HepG2 (cell line): ENCODE measurements around the gene TMEM170B. TPM values are rescaled to one million over a fixed set of nuclear protein-coding genes. Genes with fewer than 3 reads are reported as not detected.

Experiments used
- ATAC-seq: fragments of 200-7000 bp; cut with Tn5 transposase; 3 replicates; pipeline ENCODE4 v1.9.1; 2020; ENCODE audit warnings: mild to moderate bottlenecking, moderate library complexity
- BruUV-seq: library from RNA; stranded (reverse); fragments of 400-500 nt; replicated peaks from 2 replicates; lab custom pipeline; 2021; lab: Mats Ljungman, UMichigan
- CTCF ChIA-PET: fragments of 300-600 bp; formaldehyde crosslinking; extraction: SDS; loops from one replicate; lab custom pipeline; 2021; ENCODE audit warnings: low total read pairs, inconsistent platforms, low intra/inter-chr PET ratio; lab: Yijun Ruan, JAX
- POLR2A ChIA-PET: fragments of 350-600 bp; sonication (Branson Sonifier 250); formaldehyde crosslinking; loops from one replicate; lab custom pipeline; 2020; ENCODE audit warnings: antibody characterized with exemption, inconsistent platforms; lab: Yijun Ruan, JAX
- DNase-seq: peaks from one replicate; pipeline ENCODE4 v3.0.0-alpha.2; 2015; ENCODE audit warnings: low spot score
- FAIRE-seq: peaks from 3 replicates; lab custom pipeline; 2011; peaks lifted over from hg19 to GRCh38; lab: Jason Lieb, UNC
- H2AFZ ChIP-seq: one replicate; pipeline ENCODE4 v1.6.1; 2011; ENCODE audit warnings: low read length, inconsistent platforms
- H3K27ac ChIP-seq: fragments of 300-600 bp; 3 replicates; pipeline ENCODE4 v1.8.0; 2011; ENCODE audit warnings: mixed run types, mild to moderate bottlenecking, mixed read lengths, low read length, inconsistent platforms; ENCODE audit not compliant: insufficient read depth; ENCODE audit errors: extremely low read length
- H3K27me3 ChIP-seq, 2 experiments: fragments of 200-600 bp in 1 of 2; 2 replicates in 1 of 2; 3 replicates in 1 of 2; pipeline versions ENCODE4 v1.6.0 to v1.8.0; 2011; ENCODE audit warnings: low read length in 2 of 2, mild to moderate bottlenecking in 2 of 2, moderate library complexity in 2 of 2, inconsistent platforms in 1 of 2; ENCODE audit not compliant: insufficient read depth in 2 of 2, control insufficient read depth in 1 of 2
- H3K36me3 ChIP-seq, 2 experiments: fragments of 200-600 bp in 1 of 2; replicated peaks in 1 of 2; 2 replicates in 1 of 2; 3 replicates in 1 of 2; pipeline versions ENCODE4 v1.5.1 to v1.8.0; 2011; ENCODE audit warnings: low read length in 2 of 2, inconsistent platforms in 1 of 2; ENCODE audit not compliant: insufficient read depth in 2 of 2, control insufficient read depth in 1 of 2
- H3K4me1 ChIP-seq: 2 replicates; pipeline ENCODE4 v1.5.1; 2012; ENCODE audit warnings: low read length, inconsistent platforms; ENCODE audit not compliant: insufficient read depth
- H3K4me2 ChIP-seq: 2 replicates; pipeline ENCODE4 v1.6.0; 2011; ENCODE audit warnings: low read depth, low read length, inconsistent platforms
- H3K4me3 ChIP-seq, 3 experiments: fragments of 200-600 bp in 1 of 3; sonication (generic), shearing (Covaris generic) in 1 of 3; replicated peaks in 1 of 3; 2 replicates each; pipeline ENCODE4 v1.5.1; 2011 to 2016; ENCODE audit warnings: low read length in 3 of 3, inconsistent platforms in 2 of 3, low read depth in 2 of 3, mild to moderate bottlenecking in 2 of 3, control low read depth in 1 of 3, mixed read lengths in 1 of 3; ENCODE audit not compliant: insufficient read depth in 1 of 3
- H3K79me2 ChIP-seq: one replicate; pipeline ENCODE4 v1.6.1; 2011; ENCODE audit warnings: low read length, inconsistent platforms; ENCODE audit not compliant: insufficient read depth
- H3K9ac ChIP-seq: 2 replicates; pipeline ENCODE4 v1.6.0; 2011; ENCODE audit warnings: mild to moderate bottlenecking, low read depth, low read length, inconsistent platforms; ENCODE audit not compliant: insufficient read depth
- H3K9me3 ChIP-seq: 2 replicates; pipeline ENCODE4 v1.5.1; 2012; ENCODE audit warnings: mild to moderate bottlenecking, low read length
- H4K20me1 ChIP-seq: 2 replicates; pipeline ENCODE4 v1.6.0; 2011; ENCODE audit warnings: inconsistent platforms, mild to moderate bottlenecking, low read length, moderate library complexity; ENCODE audit not compliant: insufficient read depth
- FOSL2 ChIP-seq: sonication (generic); formaldehyde crosslinking; IDR thresholded peaks from 2 replicates; pipeline ENCODE4 v1.4.0; 2020; ENCODE audit warnings: missing genetic modification reagents
- FOXO4 ChIP-seq: sonication (generic); formaldehyde crosslinking; conservative IDR thresholded peaks from 2 replicates; pipeline ENCODE4 v1.8.1; 2023; ENCODE audit warnings: missing genetic modification reagents
- HDAC1 ChIP-seq: sonication (generic); formaldehyde crosslinking; IDR thresholded peaks from 2 replicates; pipeline ENCODE4 v1.5.1; 2020; ENCODE audit warnings: mild to moderate bottlenecking, missing genetic modification reagents
- HMG20B ChIP-seq: conservative IDR thresholded peaks from 2 replicates; pipeline ENCODE4 v1.6.1; 2016; ENCODE audit warnings: missing genetic modification reagents, missing compliant biosample characterization
- KAT7 ChIP-seq: IDR thresholded peaks from 2 replicates; pipeline ENCODE4 v1.6.1; 2018; ENCODE audit warnings: borderline replicate concordance, missing compliant biosample characterization
- MXD4 ChIP-seq: IDR thresholded peaks from 2 replicates; pipeline ENCODE4 v1.6.1; 2016; ENCODE audit warnings: mild to moderate bottlenecking, missing biosample characterization, missing genetic modification reagents
- SP4 ChIP-seq: sonication (generic); formaldehyde crosslinking; IDR thresholded peaks from 2 replicates; pipeline ENCODE4 v1.8.1; 2023; ENCODE audit warnings: mild to moderate bottlenecking, missing genetic modification reagents
- ZNF260 ChIP-seq: sonication (generic); formaldehyde crosslinking; IDR thresholded peaks from 2 replicates; pipeline ENCODE4 v1.4.0; 2020; ENCODE audit warnings: missing genetic modification reagents, low read depth, mild to moderate bottlenecking, borderline replicate concordance
- ZNF678 ChIP-seq: sonication (generic); formaldehyde crosslinking; IDR thresholded peaks from 2 replicates; pipeline ENCODE4 v1.4.0; 2020; ENCODE audit warnings: mild to moderate bottlenecking, missing genetic modification reagents
- WGBS: methylation state at CpG from one replicate; pipeline ENCODE4 v1.1.6; 2017; ENCODE audit warnings: low lambda C conversion rate; 5-methylcytosine and 5-hydroxymethylcytosine counted together
- in situ Hi-C: cut with HindIII; loops from 2 replicates; pipeline ENCODE4 v1.10.0; 2017; ENCODE audit warnings: low pct_unique_long_range_greater_than_20kb; ENCODE audit not compliant: extremely low pct_ligation_motif_present
- intact Hi-C: fragments of 100-400 bp; cut with micrococcal nuclease; formaldehyde crosslinking; loops from one replicate; pipeline ENCODE4 v1.10.0; 2022; ENCODE audit not compliant: unreplicated experiment
- polyA plus RNA-seq, 8 experiments: library from polyadenylated mRNA; depleted of rRNA in 3 of 8; stranded (reverse) in 7 of 8; unstranded in 1 of 8; fragments of >200 nt; fragmentation: Illumina TruSeq in 4 of 8; extraction: Trizol in 4 of 8; gene quantifications; 2 replicates each; pipeline versions ENCODE4 v1.2.1 to v1.2.3, GENCODE V29; 2011 to 2016; ENCODE audit warnings: low read depth in 4 of 8, missing spikeins in 1 of 8, mixed read lengths in 1 of 8; ENCODE audit not compliant: insufficient read depth in 1 of 8
- total RNA-seq, 5 experiments: library from RNA; depleted of rRNA; stranded (reverse); fragments of >200 nt; fragmentation: Illumina TruSeq; extraction: Trizol; gene quantifications; 2 replicates each; pipeline ENCODE4 v1.2.3, GENCODE V29; 2016; ENCODE audit warnings: low read depth in 1 of 5

Gene TMEM170B
- total and polyA plus RNA-seq, 2 of the 13 experiments (the other 11 are each of a cell fraction or from before 2014, with no cell fraction given) = 3.3 to 9.4 TPM

GRCh38 chr6:11601776-11602605, 64.4 kb downstream of the TMEM170B start:
- Histone ChIP-seq H2AFZ (no peak overlapping the region), H3K4me1 (peaks cover 19% of the 10 kb centered on the region), H3K79me2 (no peaks in the 10 kb centered on the region), H3K9me3 (no peaks in the 10 kb centered on the region), H3K4me2 (no peak overlapping the region), H3K27me3 (peaks cover 0 to 22% of the 10 kb centered on the region in 2 experiments; a peak in 4 of 5 replicates), H3K27ac (no peak overlapping the region), H3K9ac (no peak overlapping the region), H4K20me1 (no peaks in the 10 kb centered on the region), H3K36me3 (no peaks in the 10 kb centered on the region), H3K4me3 (no peak overlapping the region)
- ATAC-seq (no peak), DNase-seq (no peak), FAIRE-seq (no peak)
- TF ChIP-seq FOSL2 = peak; percentile 18; the same call in 1 of the 2 replicates
- TF ChIP-seq SP4 = no peak
- in situ Hi-C loops (no loop called here), intact Hi-C loops (no loop called here)
- ChIA-PET POLR2A (no interaction called here), CTCF (no interaction called here)
- WGBS = 27% methylated on average over 7 of the region's 7 CpGs
- no TSS peak for BruUV-seq

GRCh38 chr6:11604215-11604614, 66.7 kb downstream of the TMEM170B start:
- no peak for FAIRE-seq
- Histone ChIP-seq H3K4me3 (no peak overlapping the region), H3K4me2 (no peak overlapping the region), H3K4me1 (peaks cover 2% of the 10 kb centered on the region), H3K79me2 (no peaks in the 10 kb centered on the region), H3K36me3 (no peaks in the 10 kb centered on the region), H3K9ac (no peak overlapping the region), H4K20me1 (no peaks in the 10 kb centered on the region), H3K27ac (no peak overlapping the region), H3K9me3 (no peaks in the 10 kb centered on the region), H3K27me3 (peaks cover 5 to 31% of the 10 kb centered on the region in 2 experiments; a peak in 4 of 5 replicates), H2AFZ (no peak overlapping the region)
- ChIA-PET POLR2A (no interaction called here), CTCF (no interaction called here)
- no TSS peak for BruUV-seq
- TF ChIP-seq ZNF678 (CRISPR knock-in tag) (no peak), HDAC1 (no peak), FOXO4 (no peak), ZNF260 (CRISPR knock-in tag) (no peak), KAT7 (CRISPR knock-in tag) (no peak), MXD4 (no peak), HMG20B (CRISPR knock-in tag) (no peak)
- in situ Hi-C loops (no loop called here), intact Hi-C loops (no loop called here)
- no peak for DNase-seq
- 30% methylated on average over 3 of the region's 3 CpGs for WGBS
- ATAC-seq = no peak
